HCT116 (cell line): ENCODE results near the gene H19. TPM values are rescaled to one million over a fixed set of nuclear protein-coding genes. Genes with fewer than 3 reads are reported as not detected.

ENCODE experiments used
- ATAC-seq: fragments of 200-7000 bp; cut with Tn5 transposase; 2 replicates; pipeline ENCODE4 v1.9.1; 2020; ENCODE audit warnings: mild to moderate bottlenecking, moderate library complexity
- BruUV-seq: library from RNA; stranded (reverse); fragments of 400-500 nt; replicated peaks from 2 replicates; lab custom pipeline; 2021; lab: Mats Ljungman, UMichigan
- CTCF ChIA-PET: fragments of 300-600 bp; sonication (Branson Sonifier 250); formaldehyde crosslinking; loops from one replicate; lab custom pipeline; 2021; ENCODE audit warnings: antibody characterized with exemption; lab: Charles Lee
- POLR2A ChIA-PET: fragments of 300-600, 350-600 bp; sonication (Branson Sonifier 250); formaldehyde crosslinking; loops from one replicate; lab custom pipeline; 2021; ENCODE audit warnings: antibody characterized with exemption; lab: Charles Lee
- RAD21 ChIA-PET, 2 experiments: fragments of 300-600 bp; sonication (Branson Sonifier 250); formaldehyde crosslinking; loops; one replicate each; lab custom pipeline; 2023; ENCODE audit warnings: low total read pairs in 2 of 2; ENCODE audit not compliant: uncharacterized antibody in 2 of 2, unreplicated experiment in 2 of 2, low non-redundant PET in 1 of 2; lab: Charles Lee
- DNase-seq: peaks from one replicate; pipeline ENCODE4 v3.0.0-alpha.2; 2010; ENCODE audit warnings: low read depth, low spot score
- H2AFZ ChIP-seq: fragments of 200-600 bp; shearing (Covaris generic), sonication (generic); 2 replicates; pipeline ENCODE4 v1.6.1; 2017; ENCODE audit warnings: low read depth, mixed run types, mixed read lengths, antibody characterized with exemption, low read length; ENCODE audit not compliant: poor library complexity, severe bottlenecking
- H3K27ac ChIP-seq: 2 replicates; pipeline ENCODE4 v1.5.1; 2012; ENCODE audit warnings: low read depth, low read length
- H3K27me3 ChIP-seq: fragments of 200-600 bp; sonication (generic); 2 replicates; pipeline ENCODE4 v1.6.1; 2016; ENCODE audit warnings: mixed run types, low read length, mixed read lengths; ENCODE audit not compliant: insufficient read depth
- H3K36me3 ChIP-seq, 2 experiments: fragments of 200-500 bp in 1 of 2; fragments of 200-600 bp in 1 of 2; sonication (Bioruptor generic) in 1 of 2; sonication (generic) in 1 of 2; 2 replicates each; pipeline versions ENCODE4 v1.5.1 to v1.6.1; 2014 to 2016; ENCODE audit warnings: low read length in 2 of 2, inconsistent platforms in 1 of 2, mixed read lengths in 1 of 2, mixed run types in 1 of 2; ENCODE audit not compliant: insufficient read depth in 2 of 2, control insufficient read depth in 1 of 2
- H3K4me1 ChIP-seq, 2 experiments: fragments of 200-600 bp in 1 of 2; sonication (generic) in 1 of 2; 2 replicates each; pipeline versions ENCODE4 v1.5.1 to v1.6.1; 2012 to 2017; ENCODE audit warnings: low read length in 2 of 2, inconsistent platforms in 1 of 2, mild to moderate bottlenecking in 1 of 2, mixed read lengths in 1 of 2, mixed run types in 1 of 2, moderate library complexity in 1 of 2; ENCODE audit not compliant: insufficient read depth in 2 of 2, control insufficient read depth in 1 of 2
- H3K4me2 ChIP-seq: fragments of 200-600 bp; sonication (generic); 2 replicates; pipeline ENCODE4 v1.6.1; 2017; ENCODE audit warnings: mixed run types, low read length, mixed read lengths
- H3K4me3 ChIP-seq, 2 experiments: fragments of 200-600 bp in 1 of 2; sonication (generic) in 1 of 2; replicated peaks in 1 of 2; 2 replicates each; pipeline ENCODE4 v1.5.1; 2011 to 2016; ENCODE audit warnings: low read length in 2 of 2, control low read depth in 1 of 2, low read depth in 1 of 2, mild to moderate bottlenecking in 1 of 2, mixed read lengths in 1 of 2, mixed run types in 1 of 2
- H3K79me2 ChIP-seq: fragments of 200-600 bp; sonication (generic); 2 replicates; pipeline ENCODE4 v1.6.1; 2017; ENCODE audit warnings: mild to moderate bottlenecking, mixed run types, low read length, moderate library complexity, mixed read lengths; ENCODE audit not compliant: insufficient read depth
- H3K9ac ChIP-seq: fragments of 200-600 bp; sonication (generic); 2 replicates; pipeline ENCODE4 v1.6.1; 2016; ENCODE audit warnings: low read length, mixed read lengths
- H3K9me2 ChIP-seq: fragments of 200-600 bp; sonication (generic), shearing (Covaris generic); 2 replicates; pipeline ENCODE4 v1.6.1; 2017; ENCODE audit warnings: mixed run types, mild to moderate bottlenecking, moderate library complexity; ENCODE audit not compliant: insufficient read depth
- H3K9me3 ChIP-seq, 2 experiments: fragments of 200-500 bp in 1 of 2; fragments of 200-600 bp in 1 of 2; sonication (Bioruptor generic) in 1 of 2; sonication (generic) in 1 of 2; 2 replicates each; pipeline ENCODE4 v1.6.1; 2014 to 2017; ENCODE audit warnings: low read length in 2 of 2, mixed read lengths in 2 of 2, inconsistent platforms in 1 of 2, low read depth in 1 of 2, mild to moderate bottlenecking in 1 of 2, mixed run types in 1 of 2, moderate library complexity in 1 of 2; ENCODE audit not compliant: control insufficient read depth in 1 of 2, insufficient read depth in 1 of 2
- H4K20me1 ChIP-seq: fragments of 200-600 bp; sonication (generic), shearing (Covaris generic); 2 replicates; pipeline ENCODE4 v1.6.1; 2017; ENCODE audit warnings: mixed run types, mild to moderate bottlenecking, moderate library complexity; ENCODE audit not compliant: insufficient read depth
- CBX3 ChIP-seq: IDR thresholded peaks from 2 replicates; pipeline ENCODE4 v1.6.1; 2012; ENCODE audit warnings: low read depth
- CEBPB ChIP-seq: IDR thresholded peaks from 2 replicates; pipeline ENCODE4 v1.6.1; 2012; ENCODE audit warnings: low read depth
- CTCF ChIP-seq, 3 experiments: fragments of 200-600 bp in 1 of 3; sonication (generic) in 1 of 3; IDR thresholded peaks in 2 of 3; conservative IDR thresholded peaks in 1 of 3; 2 replicates each; pipeline ENCODE4 v1.5.1; 2012 to 2017; ENCODE audit warnings: low read depth in 2 of 3, low read length in 2 of 3, antibody characterized with exemption in 1 of 3, borderline replicate concordance in 1 of 3, control low read depth in 1 of 3, mild to moderate bottlenecking in 1 of 3, mixed read lengths in 1 of 3, mixed run types in 1 of 3, moderate library complexity in 1 of 3; ENCODE audit not compliant: insufficient read depth in 1 of 3
- EGR1 ChIP-seq: IDR thresholded peaks from 2 replicates; pipeline ENCODE4 v1.6.1; 2012; ENCODE audit warnings: low read depth
- ELF1 ChIP-seq: IDR thresholded peaks from 2 replicates; pipeline ENCODE4 v1.6.1; 2012; ENCODE audit warnings: low read depth, borderline replicate concordance
- EZH2 ChIP-seq: fragments of 200-600 bp; sonication (generic); IDR thresholded peaks from 2 replicates; pipeline ENCODE4 v1.6.1; 2017; ENCODE audit warnings: antibody characterized with exemption, mixed run types
- EZH2phosphoT487 ChIP-seq: fragments of 200-600 bp; IDR thresholded peaks from 2 replicates; pipeline ENCODE4 v1.6.1; 2018; ENCODE audit warnings: antibody characterized with exemption, borderline replicate concordance
- FOSL1 ChIP-seq: IDR thresholded peaks from 2 replicates; pipeline ENCODE4 v1.6.1; 2012; ENCODE audit warnings: low read depth
- JUND ChIP-seq: IDR thresholded peaks from 2 replicates; pipeline ENCODE4 v1.6.1; 2012
- MAX ChIP-seq: IDR thresholded peaks from 2 replicates; pipeline ENCODE4 v1.6.1; 2012
- POLR2A ChIP-seq: IDR thresholded peaks from 2 replicates; pipeline ENCODE4 v1.7.0; 2011; ENCODE audit warnings: borderline replicate concordance; ENCODE audit not compliant: insufficient read depth, insufficient read length; ENCODE audit errors: extremely low read depth
- POLR2AphosphoS5 ChIP-seq: IDR thresholded peaks from 2 replicates; pipeline ENCODE4 v1.6.1; 2011; ENCODE audit warnings: mild to moderate bottlenecking, low read depth, low read length, moderate library complexity
- RAD21 ChIP-seq: IDR thresholded peaks from 2 replicates; pipeline ENCODE4 v1.6.1; 2012; ENCODE audit warnings: low read depth, mild to moderate bottlenecking
- SP1 ChIP-seq: IDR thresholded peaks from 2 replicates; pipeline ENCODE4 v1.6.1; 2012; ENCODE audit warnings: low read depth
- SRF ChIP-seq: IDR thresholded peaks from 2 replicates; pipeline ENCODE4 v1.6.1; 2012; ENCODE audit warnings: low read depth
- YY1 ChIP-seq: IDR thresholded peaks from 2 replicates; pipeline ENCODE4 v1.6.1; 2011; ENCODE audit warnings: low read length, low read depth, moderate library complexity, mild to moderate bottlenecking; ENCODE audit not compliant: insufficient replicate concordance; ENCODE audit errors: extremely low read depth
- ZFX ChIP-seq: fragments of 450-650 bp; IDR thresholded peaks from 2 replicates; pipeline ENCODE4 v1.6.1; 2017
- ZNF274 ChIP-seq: fragments of 200-500 bp; sonication (Bioruptor generic); IDR thresholded peaks from 2 replicates; pipeline ENCODE4 v1.6.1; 2014; ENCODE audit warnings: mild to moderate bottlenecking, low read depth, low read length, inconsistent platforms
- intact Hi-C: fragments of 100-400 bp; cut with micrococcal nuclease; formaldehyde crosslinking; loops from 2 replicates; pipeline ENCODE4 v1.10.0; 2022
- total RNA-seq: library from RNA; stranded (reverse); gene quantifications from one replicate; pipeline ENCODE4 v1.2.1, GENCODE V29; 2021; ENCODE audit not compliant: unreplicated experiment

The H19 gene
- total RNA-seq, 1 experiment from 2014 or later, result 10.5 TPM

DNA sequence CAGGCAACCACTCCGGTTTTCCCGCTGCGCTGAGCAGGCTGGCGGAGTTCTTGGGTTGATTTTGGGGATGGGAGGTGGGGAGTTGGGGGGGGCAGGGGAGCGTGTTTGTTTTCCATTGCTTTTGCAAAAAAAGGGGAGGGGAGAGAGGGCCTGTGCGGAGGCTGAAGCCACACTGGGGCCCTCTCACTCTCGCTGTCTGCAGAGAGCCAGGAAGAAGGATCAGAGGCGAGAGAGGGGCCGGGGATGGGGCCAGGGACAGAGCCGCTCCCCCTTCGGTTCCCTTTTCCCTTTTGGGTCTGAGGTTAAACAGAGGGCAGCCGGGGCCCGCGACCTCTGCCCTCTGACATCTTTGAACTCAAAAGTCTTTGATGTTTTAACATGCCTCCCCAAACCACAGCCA lies 17.4 kb upstream of the H19 start:
- no peaks in the 10 kb centered on the region for H3K27me3 ChIP-seq
- ATAC-seq (no peak), DNase-seq (no peak)
- H3K4me2 ChIP-seq, result no peak overlapping the region
- no peaks in the 10 kb centered on the region for H3K36me3 ChIP-seq
- ChIA-PET CTCF (no interaction called here), POLR2A (no interaction called here), RAD21 (no interaction called here)
- no peak overlapping the region for H3K4me3 ChIP-seq
- no TSS peak for BruUV-seq
- H3K27ac ChIP-seq, result no peak overlapping the region
- no peaks in the 10 kb centered on the region for H3K79me2 ChIP-seq
- H3K9ac ChIP-seq, result no peak overlapping the region
- intact Hi-C loops, result no loop called here
- no peaks in the 10 kb centered on the region for H3K9me2 ChIP-seq
- no peaks in the 10 kb centered on the region for H3K9me3 ChIP-seq
- TF ChIP-seq EGR1, result no peak
- no peak for TF ChIP-seq CTCF (IDR thresholded peaks at IDR 0.05 in 2 of 3, conservative IDR thresholded peaks at IDR 0.05 in 1 of 3; ENCODE audit: borderline replicate concordance in 1 of 3, insufficient read depth in 1 of 3, low read depth in 2 of 3, low read length in 2 of 3)
- no peak for TF ChIP-seq ELF1
- TF ChIP-seq POLR2A, result no peak
- no peak for TF ChIP-seq RAD21
- TF ChIP-seq YY1, result no peak
- TF ChIP-seq EZH2, result no peak
- no peak for TF ChIP-seq ZNF274
- no peak for TF ChIP-seq CBX3
- TF ChIP-seq EZH2phosphoT487, result no peak
- no peak for TF ChIP-seq CEBPB
- TF ChIP-seq SRF, result no peak
- TF ChIP-seq JUND, result no peak
- no peak for TF ChIP-seq POLR2AphosphoS5
- no peak for TF ChIP-seq SP1
- TF ChIP-seq FOSL1, result no peak
- TF ChIP-seq ZFX, result no peak
- no peak for TF ChIP-seq MAX
- H3K4me1 ChIP-seq, result no peaks in the 10 kb centered on the region
- no peak overlapping the region for H2AFZ ChIP-seq
- no peaks in the 10 kb centered on the region for H4K20me1 ChIP-seq
